GM12891 (cell line): Measurements from ENCODE around the gene VPS35L.

Source experiments
- POLR2A ChIP-seq: IDR thresholded peaks from 2 replicates; pipeline ENCODE4 v1.6.1; 2011; ENCODE audit warnings: low read depth, low read length, control low read depth
- POLR2AphosphoS5 ChIP-seq: IDR thresholded peaks from 2 replicates; pipeline ENCODE4 v1.6.1; 2011; ENCODE audit warnings: low read depth, low read length, control low read depth

DNA sequence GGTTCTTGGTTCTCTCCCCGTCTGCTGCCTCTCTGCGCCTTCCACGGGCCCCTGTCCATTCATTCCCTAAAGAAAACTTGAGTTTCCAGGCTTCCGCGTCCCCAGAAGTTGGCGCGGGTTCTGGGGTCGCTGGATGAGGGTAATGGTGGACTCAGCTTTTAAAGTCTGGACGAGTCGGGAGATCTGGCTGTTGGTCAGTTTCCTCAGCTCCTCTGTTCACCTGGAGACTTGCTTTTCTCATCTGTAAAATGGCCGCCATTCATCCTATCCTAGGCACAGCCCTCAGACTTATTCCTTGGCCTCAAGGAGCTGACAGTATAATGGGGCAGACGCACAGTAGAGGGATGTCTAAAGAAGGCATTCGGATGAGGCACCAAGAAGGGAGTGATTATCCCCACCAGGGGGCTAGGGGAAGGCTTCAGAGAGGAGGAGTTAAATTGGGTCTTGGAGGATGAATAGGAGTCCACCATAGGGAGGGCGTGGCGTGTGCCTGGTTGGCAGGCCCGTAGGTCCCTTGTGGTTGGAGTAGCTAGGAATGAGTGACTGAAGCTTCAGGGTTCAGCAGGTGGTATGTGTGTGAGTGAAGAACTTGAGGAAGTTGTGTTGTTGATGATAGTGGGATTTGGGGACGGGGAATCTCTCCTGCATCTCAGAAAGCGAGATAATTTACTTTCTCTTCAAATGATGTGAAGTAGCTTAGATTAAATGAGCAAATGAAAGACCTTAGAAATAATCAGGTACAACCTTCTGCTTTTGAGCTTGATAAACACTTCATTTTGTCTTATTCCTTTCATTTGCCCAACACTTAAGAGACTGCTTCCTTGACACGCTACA lies 652 bp downstream of the VPS35L start:
- TF ChIP-seq POLR2AphosphoS5 (no peak), POLR2A (no peak; the same call in 1 of the 2 replicates)
